ENCODE results near the gene XAGE5. TPM values are rescaled to one million over a fixed set of nuclear protein-coding genes. Genes with fewer than 3 reads are reported as not detected.
"Not testable (repeated sequence)": the region's sequence is repeated elsewhere in the genome, so short reads cannot be mapped to it uniquely, and the experiment has no call there.

Gene XAGE5, protein sequence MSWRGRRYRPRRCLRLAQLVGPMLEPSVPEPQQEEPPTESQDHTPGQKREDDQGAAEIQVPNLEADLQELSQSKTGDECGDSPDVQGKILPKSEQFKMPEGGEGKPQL
- total RNA-seq: not detected
- long read RNA-seq: 0 reads

DNA sequence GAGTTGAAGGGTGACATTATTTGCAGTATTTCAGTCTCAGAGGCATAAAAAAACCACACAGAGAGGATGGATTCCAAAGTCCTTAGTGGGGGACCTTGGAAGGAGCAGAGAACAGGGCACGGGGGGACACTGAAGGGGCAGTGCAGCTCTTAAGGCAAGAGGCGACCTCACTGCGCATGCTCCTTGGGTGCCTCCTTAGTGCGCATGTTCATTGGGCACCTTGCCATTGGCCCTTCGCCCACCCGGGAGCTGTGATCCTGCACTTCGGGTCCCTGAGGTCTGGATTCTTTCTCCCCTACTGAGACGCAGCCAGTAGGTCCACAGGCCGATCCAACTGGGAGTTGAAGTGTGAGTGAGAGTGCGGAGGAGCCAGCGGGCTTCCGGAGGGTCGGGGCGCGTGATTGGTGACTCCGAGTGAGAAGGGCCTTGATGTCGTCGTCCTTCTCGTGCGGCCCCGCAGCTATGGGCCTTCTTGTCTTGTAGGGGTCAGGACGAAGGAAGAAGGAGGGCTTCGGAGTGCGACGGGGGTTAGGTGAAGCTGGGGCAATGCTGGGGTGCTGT lies at the start of gene XAGE5:
Gene XAGE5, plus strand, starts transcription at position 223 of the 561 bp plus-strand sequence. CDS start 1,280 bp downstream, outside the sequence.
- Histone ChIP-seq H3K4me3 (no peak within 1 kb of the TSS), H3K9me3 (no peaks in the 10 kb centered on the region), H3K36me3 (no peaks in the 10 kb centered on the region), H3K27ac (no peak within 1 kb of the TSS), H3K4me1 (no peaks in the 10 kb centered on the region), H3K27me3 (ENCODE audit: low read depth) (no peaks in the 10 kb centered on the region)
- DNase-seq (no peak), ATAC-seq (no peak)
- intact Hi-C loops (cut with DNase I): no loop called here
- TF ChIP-seq, protein P1, sequence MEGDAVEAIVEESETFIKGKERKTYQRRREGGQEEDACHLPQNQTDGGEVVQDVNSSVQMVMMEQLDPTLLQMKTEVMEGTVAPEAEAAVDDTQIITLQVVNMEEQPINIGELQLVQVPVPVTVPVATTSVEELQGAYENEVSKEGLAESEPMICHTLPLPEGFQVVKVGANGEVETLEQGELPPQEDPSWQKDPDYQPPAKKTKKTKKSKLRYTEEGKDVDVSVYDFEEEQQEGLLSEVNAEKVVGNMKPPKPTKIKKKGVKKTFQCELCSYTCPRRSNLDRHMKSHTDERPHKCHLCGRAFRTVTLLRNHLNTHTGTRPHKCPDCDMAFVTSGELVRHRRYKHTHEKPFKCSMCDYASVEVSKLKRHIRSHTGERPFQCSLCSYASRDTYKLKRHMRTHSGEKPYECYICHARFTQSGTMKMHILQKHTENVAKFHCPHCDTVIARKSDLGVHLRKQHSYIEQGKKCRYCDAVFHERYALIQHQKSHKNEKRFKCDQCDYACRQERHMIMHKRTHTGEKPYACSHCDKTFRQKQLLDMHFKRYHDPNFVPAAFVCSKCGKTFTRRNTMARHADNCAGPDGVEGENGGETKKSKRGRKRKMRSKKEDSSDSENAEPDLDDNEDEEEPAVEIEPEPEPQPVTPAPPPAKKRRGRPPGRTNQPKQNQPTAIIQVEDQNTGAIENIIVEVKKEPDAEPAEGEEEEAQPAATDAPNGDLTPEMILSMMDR (IDR thresholded peaks at IDR 0.05): no peak

DNA sequence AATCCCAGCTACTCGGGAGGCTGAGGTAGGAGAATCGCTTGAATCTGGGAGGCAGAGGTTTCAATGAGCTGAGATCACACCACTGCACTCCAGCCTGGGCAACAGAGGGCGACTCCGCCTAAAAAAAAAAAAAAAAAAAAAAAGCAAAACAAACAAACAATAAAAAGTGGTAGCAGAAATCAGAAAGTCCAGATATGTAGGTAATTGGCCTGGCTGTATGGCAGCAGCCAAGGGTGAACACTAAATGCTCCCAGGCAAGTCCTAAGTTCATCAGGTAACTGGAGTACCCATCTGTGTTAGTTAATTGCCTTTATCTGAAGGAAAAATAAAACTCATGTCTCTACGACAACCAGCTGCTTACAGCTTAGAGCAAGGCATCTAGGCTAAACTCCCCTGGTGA lies 45.1 kb upstream of the XAGE5 start:
- H3K36me3 ChIP-seq; H3K4me3 ChIP-seq; ATAC-seq; H3K4me1 ChIP-seq; H3K27ac ChIP-seq; DNase-seq; H3K27me3 ChIP-seq (ENCODE audit: low read depth); H3K9me3 ChIP-seq; intact Hi-C loops (cut with DNase I): not testable (repeated sequence)

DNA sequence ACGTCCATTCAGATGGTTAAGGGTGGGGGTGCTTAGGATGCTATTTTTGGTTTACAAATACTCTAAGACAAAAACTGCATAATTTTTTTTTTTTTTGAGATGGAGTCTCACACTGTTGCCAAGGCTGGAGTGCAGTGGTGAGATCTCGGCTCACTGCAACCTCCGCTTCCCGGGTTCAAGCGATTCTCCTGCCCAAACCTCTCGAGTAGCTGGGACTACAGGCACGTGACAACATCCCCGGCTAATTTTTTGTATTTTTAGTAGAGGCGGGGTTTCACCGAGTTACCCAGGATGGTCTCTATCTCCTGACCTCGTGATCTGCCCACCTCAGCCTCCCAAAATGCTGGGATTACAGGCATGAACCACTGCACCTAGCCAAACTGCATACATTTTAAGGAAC lies 37.6 kb upstream of the XAGE5 start:
- H3K36me3 ChIP-seq; H3K4me1 ChIP-seq; H3K9me3 ChIP-seq; DNase-seq; intact Hi-C loops (cut with DNase I); ATAC-seq; H3K4me3 ChIP-seq; H3K27ac ChIP-seq; H3K27me3 ChIP-seq (ENCODE audit: low read depth): not testable (repeated sequence)

DNA sequence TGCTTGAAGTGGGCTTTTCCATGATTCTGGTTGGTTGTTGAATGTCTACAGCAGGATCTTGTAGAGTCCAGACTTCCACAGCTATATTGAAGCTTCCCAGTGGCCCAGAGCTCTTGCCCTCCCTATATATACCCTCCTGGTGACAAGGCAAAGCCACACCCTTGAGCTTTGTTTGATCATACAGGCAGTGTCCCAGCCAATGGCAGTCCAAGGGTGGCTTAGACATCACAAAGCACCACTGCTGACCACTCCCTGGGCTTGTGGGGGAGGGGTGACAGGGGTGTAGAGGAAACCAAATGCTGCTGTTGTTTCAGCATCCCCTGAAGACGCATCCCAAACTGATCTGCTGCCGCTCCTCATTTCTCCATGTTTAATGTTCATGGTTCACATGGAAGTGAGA lies 13.8 kb upstream of the XAGE5 start, which contains the start of gene SPANXN5:
Gene SPANXN5, minus strand, starts transcription at position 101 of the 400 bp plus-strand sequence. Its CDS starts 79 bp downstream, at position 22.
- H3K27me3 ChIP-seq (ENCODE audit: low read depth); H3K36me3 ChIP-seq; H3K27ac ChIP-seq; ATAC-seq; intact Hi-C loops (cut with DNase I); H3K4me1 ChIP-seq; H3K4me3 ChIP-seq; DNase-seq; H3K9me3 ChIP-seq: not testable (repeated sequence)

DNA sequence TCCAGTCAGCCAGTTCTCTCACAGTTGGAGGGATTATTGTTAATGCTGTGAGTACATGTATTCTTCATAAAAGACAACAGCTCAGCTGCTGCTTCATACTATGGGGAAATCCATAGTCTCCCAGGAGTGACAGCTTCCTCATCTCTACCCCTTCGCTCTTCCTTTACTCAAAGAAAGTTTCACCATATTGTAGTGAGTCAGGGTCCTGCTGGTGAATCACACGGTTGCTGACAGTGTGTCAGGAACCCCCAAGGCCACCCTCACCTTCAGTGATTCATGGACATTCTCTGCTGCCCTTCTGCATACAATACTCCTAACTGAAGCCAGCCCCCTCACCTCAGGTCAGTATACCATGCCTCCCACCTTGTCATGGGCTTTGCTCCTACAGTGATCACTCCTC lies 6.2 kb upstream of the XAGE5 start:
- ATAC-seq, H3K4me3 ChIP-seq, H3K4me1 ChIP-seq: not testable (repeated sequence)

DNA sequence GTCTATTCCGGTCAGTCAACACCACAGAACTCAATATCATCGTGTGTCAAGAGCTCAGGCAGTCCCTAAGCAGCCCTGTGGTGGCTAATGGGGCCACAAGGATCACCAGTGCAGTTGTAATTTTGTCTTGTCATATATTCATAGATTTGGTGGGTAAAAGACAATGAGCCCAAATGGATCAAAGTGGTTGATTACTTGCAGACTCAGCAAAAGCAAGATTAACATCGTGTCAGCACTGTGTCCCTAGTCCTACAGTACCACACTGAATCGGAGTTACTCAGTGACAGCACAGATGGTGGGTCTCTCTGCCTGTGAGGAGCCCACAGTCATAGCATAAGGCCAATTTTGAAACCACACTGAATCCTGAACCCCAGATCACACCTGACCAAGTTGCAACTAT lies 8.7 kb downstream of the XAGE5 start:
- TF ChIP-seq, protein P1 (IDR thresholded peaks at IDR 0.05): no peak
- DNase-seq (no peak), ATAC-seq (no peak)
- Histone ChIP-seq H3K36me3 (no peaks in the 10 kb centered on the region), H3K27me3 (ENCODE audit: low read depth) (no peaks in the 10 kb centered on the region), H3K4me3 (no peak overlapping the region), H3K27ac (no peak overlapping the region), H3K4me1 (no peaks in the 10 kb centered on the region), H3K9me3 (no peaks in the 10 kb centered on the region)
- intact Hi-C loops (cut with DNase I): no loop called here

More for the DNA sequence above, 6.2 kb upstream of the XAGE5 start:
- H3K27ac ChIP-seq; DNase-seq; intact Hi-C loops (cut with DNase I); H3K27me3 ChIP-seq (ENCODE audit: low read depth); H3K36me3 ChIP-seq; H3K9me3 ChIP-seq: not testable (repeated sequence)

DNA sequence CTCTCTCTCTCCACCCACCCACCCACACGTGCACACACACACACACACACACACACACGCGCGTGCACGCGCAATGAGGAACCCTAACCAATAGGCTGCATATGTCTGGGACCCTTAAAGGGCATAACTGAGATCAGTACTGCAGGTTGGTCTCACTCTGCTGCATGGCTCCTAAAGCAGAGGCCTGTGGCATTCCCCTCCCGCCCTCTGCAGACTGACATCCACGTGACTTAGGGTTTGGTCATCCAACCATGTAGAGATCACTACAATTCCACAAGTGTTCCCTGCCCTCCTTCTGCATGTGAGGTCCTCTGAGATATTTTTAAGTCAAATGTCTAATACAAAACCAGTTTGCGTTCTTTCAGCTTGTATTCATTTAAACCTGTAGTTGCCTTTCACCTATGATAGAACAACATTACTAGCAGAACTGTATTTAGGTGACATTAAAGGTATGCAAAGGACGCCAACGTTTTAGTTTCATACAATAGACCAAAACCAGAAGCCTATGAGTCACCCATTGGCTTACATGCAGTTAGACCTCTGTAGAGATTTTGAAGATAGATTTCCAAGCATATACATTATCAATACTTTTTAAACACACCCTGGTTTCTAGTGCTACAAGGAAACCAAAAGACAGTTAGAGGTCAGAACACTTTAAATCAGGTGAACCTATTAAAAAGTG lies 10.1 kb downstream of the XAGE5 start:
- TF ChIP-seq, protein P1 (IDR thresholded peaks at IDR 0.05): no peak
- intact Hi-C loops (cut with DNase I): no loop called here
- Histone ChIP-seq H3K27me3 (ENCODE audit: low read depth) (no peaks in the 10 kb centered on the region), H3K9me3 (no peaks in the 10 kb centered on the region), H3K4me1 (no peaks in the 10 kb centered on the region), H3K36me3 (no peaks in the 10 kb centered on the region), H3K4me3 (no peak overlapping the region), H3K27ac (no peak overlapping the region)
- ATAC-seq: no peak
- DNase-seq: no peak

Data from lower lobe of right lung (tissue), 2 donors.